Liver (tissue), 3 donors: ENCODE measurements around the gene SPSB1.

ENCODE experiments used
- FOXA1 ChIP-seq: IDR thresholded peaks from 2 replicates; pipeline ENCODE4 v1.6.1; 2016; ENCODE audit warnings: antibody characterized with exemption
- NR2F2 ChIP-seq: IDR thresholded peaks from 2 replicates; pipeline ENCODE4 v1.6.1; 2016; ENCODE audit warnings: antibody characterized with exemption
- RAD21 ChIP-seq, 2 donors: IDR thresholded peaks; 2 replicates each; pipeline ENCODE4 v1.6.1; 2016; ENCODE audit warnings: antibody characterized with exemption in 2 of 2, mild to moderate bottlenecking in 2 of 2
- TAF1 ChIP-seq: conservative IDR thresholded peaks from 2 replicates; pipeline ENCODE4 v1.6.1; 2016; ENCODE audit warnings: antibody characterized with exemption, mild to moderate bottlenecking
- YY1 ChIP-seq: IDR thresholded peaks from 2 replicates; pipeline ENCODE4 v1.6.1; 2016; ENCODE audit warnings: antibody characterized with exemption, mild to moderate bottlenecking
- TF ChIP-seq, protein P1 (sequence below): fragments of 150-350 bp; IDR thresholded peaks from 2 replicates; pipeline ENCODE4 v1.5.1; 2017; ENCODE audit warnings: improper control_type of control experiment, low read depth, low read length; ENCODE audit not compliant: missing input control
- donor health status: healthy.
- donor health status: healthy.

DNA sequence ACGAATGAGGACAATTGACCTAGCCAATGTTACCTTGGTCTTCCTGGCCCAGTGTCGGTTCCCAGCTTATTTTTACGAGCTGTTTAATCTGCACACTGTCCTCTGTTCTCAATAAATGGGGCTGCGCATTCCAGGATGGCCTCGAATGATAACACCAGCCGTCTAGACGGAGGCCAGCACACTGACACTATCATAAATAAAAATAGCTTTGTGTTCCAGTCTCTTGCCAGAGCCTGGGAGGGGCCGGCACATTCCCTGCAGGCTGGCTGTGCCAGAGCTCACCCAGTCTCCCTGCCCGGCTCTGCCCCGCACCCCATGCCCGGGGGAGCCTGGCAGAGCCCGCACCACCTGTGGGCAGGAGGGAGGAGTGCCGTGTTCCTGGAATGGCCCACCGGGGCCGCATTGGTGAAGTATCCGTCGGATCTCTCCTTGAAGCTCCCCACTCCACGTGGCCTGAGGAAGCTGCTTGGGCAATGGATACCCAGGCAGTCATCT lies 92.1 kb downstream of the SPSB1 start:
- TF ChIP-seq RAD21 (IDR thresholded peaks at IDR 0.05) (no peak), NR2F2 (peak; percentile 36), FOXA1 (no peak), YY1 (no peak), TAF1 (no peak)
- TF ChIP-seq, protein P1, sequence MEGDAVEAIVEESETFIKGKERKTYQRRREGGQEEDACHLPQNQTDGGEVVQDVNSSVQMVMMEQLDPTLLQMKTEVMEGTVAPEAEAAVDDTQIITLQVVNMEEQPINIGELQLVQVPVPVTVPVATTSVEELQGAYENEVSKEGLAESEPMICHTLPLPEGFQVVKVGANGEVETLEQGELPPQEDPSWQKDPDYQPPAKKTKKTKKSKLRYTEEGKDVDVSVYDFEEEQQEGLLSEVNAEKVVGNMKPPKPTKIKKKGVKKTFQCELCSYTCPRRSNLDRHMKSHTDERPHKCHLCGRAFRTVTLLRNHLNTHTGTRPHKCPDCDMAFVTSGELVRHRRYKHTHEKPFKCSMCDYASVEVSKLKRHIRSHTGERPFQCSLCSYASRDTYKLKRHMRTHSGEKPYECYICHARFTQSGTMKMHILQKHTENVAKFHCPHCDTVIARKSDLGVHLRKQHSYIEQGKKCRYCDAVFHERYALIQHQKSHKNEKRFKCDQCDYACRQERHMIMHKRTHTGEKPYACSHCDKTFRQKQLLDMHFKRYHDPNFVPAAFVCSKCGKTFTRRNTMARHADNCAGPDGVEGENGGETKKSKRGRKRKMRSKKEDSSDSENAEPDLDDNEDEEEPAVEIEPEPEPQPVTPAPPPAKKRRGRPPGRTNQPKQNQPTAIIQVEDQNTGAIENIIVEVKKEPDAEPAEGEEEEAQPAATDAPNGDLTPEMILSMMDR = no peak
